ENCODE results near the gene RPTOR.

RPTOR gene

GRCh38 chr17:80976701-80977100 lies 432.1 kb downstream of the RPTOR start:
- Histone ChIP-seq H4K20me1 (ENCODE audit: insufficient read depth, low read length) (no peaks in the 10 kb centered on the region), H3K27ac (ENCODE audit: low read depth, low read length, poor library complexity, severe bottlenecking) (no peak overlapping the region), H3K9ac (ENCODE audit: low read length) (no peak overlapping the region), H3K36me3 (ENCODE audit: insufficient read depth, low read length) (no peaks in the 10 kb centered on the region), H3K9me2 (ENCODE audit: low read depth, low read length) (no peaks in the 10 kb centered on the region), H3K79me2 (ENCODE audit: insufficient read depth, low read length) (no peaks in the 10 kb centered on the region), H3K4me3 (ENCODE audit: low read depth, low read length, poor library complexity, severe bottlenecking) (no peak overlapping the region), H2AFZ (ENCODE audit: low read length) (no peak overlapping the region), H3K9me3 (ENCODE audit: low read length) (no peaks in the 10 kb centered on the region), H3K27me3 (ENCODE audit: insufficient read depth, low read length) (peaks cover 8% of the 10 kb centered on the region; the same call in 1 of the 2 replicates), H3K4me2 (ENCODE audit: low read length) (no peak overlapping the region), H3K4me1 (ENCODE audit: insufficient read depth, low read length, severe bottlenecking) (no peaks in the 10 kb centered on the region), H3F3A (ENCODE audit: insufficient read depth, low read length) (no peaks in the 10 kb centered on the region)
- TF ChIP-seq, protein P1, sequence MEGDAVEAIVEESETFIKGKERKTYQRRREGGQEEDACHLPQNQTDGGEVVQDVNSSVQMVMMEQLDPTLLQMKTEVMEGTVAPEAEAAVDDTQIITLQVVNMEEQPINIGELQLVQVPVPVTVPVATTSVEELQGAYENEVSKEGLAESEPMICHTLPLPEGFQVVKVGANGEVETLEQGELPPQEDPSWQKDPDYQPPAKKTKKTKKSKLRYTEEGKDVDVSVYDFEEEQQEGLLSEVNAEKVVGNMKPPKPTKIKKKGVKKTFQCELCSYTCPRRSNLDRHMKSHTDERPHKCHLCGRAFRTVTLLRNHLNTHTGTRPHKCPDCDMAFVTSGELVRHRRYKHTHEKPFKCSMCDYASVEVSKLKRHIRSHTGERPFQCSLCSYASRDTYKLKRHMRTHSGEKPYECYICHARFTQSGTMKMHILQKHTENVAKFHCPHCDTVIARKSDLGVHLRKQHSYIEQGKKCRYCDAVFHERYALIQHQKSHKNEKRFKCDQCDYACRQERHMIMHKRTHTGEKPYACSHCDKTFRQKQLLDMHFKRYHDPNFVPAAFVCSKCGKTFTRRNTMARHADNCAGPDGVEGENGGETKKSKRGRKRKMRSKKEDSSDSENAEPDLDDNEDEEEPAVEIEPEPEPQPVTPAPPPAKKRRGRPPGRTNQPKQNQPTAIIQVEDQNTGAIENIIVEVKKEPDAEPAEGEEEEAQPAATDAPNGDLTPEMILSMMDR (IDR thresholded peaks at IDR 0.05; ENCODE audit: low read length): no peak
- no peak for TF ChIP-seq EZH2 (IDR thresholded peaks at IDR 0.05; ENCODE audit: borderline replicate concordance, low read length)

DNA sequence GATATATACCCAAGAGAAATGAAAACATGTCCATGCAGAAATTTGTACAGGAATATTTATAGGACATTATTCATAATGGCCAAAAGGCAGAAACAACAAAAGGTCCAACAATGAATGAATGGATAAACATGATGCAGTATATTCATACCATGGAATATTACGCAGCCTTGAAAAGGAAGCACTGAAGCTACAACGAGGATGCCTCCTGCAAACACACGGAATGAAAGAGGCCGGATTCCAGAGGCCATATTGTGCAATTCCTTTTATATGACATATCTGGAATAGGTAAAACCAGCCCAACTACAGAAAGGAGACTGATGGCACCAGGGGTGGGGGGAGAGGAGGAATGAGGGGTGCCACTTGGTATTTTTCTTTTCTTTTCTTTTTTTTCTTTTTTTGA lies 432.5 kb downstream of the RPTOR start:
- H3K27me3 ChIP-seq (ENCODE audit: insufficient read depth, low read length): peaks cover 8% of the 10 kb centered on the region; the same call in 1 of the 2 replicates

DNA sequence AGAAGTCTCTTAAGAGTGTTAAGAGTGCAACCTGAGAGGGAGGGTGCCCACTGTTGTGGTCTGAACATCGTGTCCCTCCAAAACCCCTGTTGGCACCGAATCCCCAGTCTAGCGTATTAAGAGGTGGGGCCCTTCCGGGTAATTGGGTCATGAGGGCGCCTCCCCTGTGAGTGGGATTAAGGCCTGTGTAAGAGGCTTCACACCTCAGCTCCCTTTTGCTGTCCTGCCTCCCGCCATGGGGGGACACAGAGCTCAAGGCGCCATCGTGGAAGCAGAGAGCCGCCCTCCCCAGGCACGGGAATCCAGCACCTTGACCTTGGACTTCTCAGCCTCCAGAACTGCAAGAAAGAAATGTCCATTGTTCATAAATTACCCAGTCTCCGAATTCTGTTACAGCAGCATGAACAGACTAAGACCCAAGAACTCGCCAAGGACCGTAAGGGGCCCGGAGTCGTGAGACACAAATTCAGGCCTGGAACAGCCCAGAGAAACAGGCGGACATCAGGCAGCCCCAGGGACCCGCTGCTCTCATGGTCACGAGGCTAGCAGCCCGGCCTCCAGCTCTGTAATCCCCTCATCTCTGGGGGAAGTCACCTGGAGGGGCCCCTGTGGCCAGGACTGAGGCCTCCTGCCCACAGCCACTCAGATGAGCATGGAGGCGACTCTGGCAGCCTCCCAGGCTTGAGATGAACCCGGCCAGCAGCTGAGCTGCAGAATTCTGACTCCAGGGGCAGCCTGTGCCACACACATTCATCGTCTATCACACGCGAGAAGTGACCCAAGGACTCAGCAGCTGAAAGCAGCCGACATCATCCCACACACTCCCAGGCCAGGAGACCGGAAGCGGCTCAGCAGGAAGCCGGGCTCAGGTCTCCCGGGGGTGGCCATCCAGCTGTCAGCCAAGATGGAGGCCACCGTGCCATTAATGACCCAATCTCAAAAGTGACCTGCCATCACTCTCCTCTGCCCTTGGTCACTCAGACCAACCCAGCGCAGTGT lies 434.2 kb downstream of the RPTOR start:
- H3K36me3 ChIP-seq (ENCODE audit: insufficient read depth, low read length): no peaks in the 10 kb centered on the region
- H3K9ac ChIP-seq (ENCODE audit: low read length): no peak overlapping the region
- no peaks in the 10 kb centered on the region for H3K79me2 ChIP-seq (ENCODE audit: insufficient read depth, low read length)
- H3K4me1 ChIP-seq (ENCODE audit: insufficient read depth, low read length, severe bottlenecking): no peaks in the 10 kb centered on the region
- no peak overlapping the region for H3K4me2 ChIP-seq (ENCODE audit: low read length)
- TF ChIP-seq, protein P1 (IDR thresholded peaks at IDR 0.05; ENCODE audit: low read length): no peak
- TF ChIP-seq EZH2 (IDR thresholded peaks at IDR 0.05; ENCODE audit: borderline replicate concordance, low read length): no peak
- no peaks in the 10 kb centered on the region for H4K20me1 ChIP-seq (ENCODE audit: insufficient read depth, low read length)
- no peak overlapping the region for H3K4me3 ChIP-seq (ENCODE audit: low read depth, low read length, poor library complexity, severe bottlenecking)
- H3K9me3 ChIP-seq (ENCODE audit: low read length): no peaks in the 10 kb centered on the region
- H3F3A ChIP-seq (ENCODE audit: insufficient read depth, low read length): no peaks in the 10 kb centered on the region
- peaks cover 8% of the 10 kb centered on the region; the same call in 1 of the 2 replicates for H3K27me3 ChIP-seq (ENCODE audit: insufficient read depth, low read length)
- H3K9me2 ChIP-seq (ENCODE audit: low read depth, low read length): no peaks in the 10 kb centered on the region
- no peak overlapping the region for H2AFZ ChIP-seq (ENCODE audit: low read length)
- H3K27ac ChIP-seq (ENCODE audit: low read depth, low read length, poor library complexity, severe bottlenecking): no peak overlapping the region

More for the DNA sequence above, 432.5 kb downstream of the RPTOR start:
- H3K4me2 ChIP-seq (ENCODE audit: low read length): no peak overlapping the region
- H3K9ac ChIP-seq (ENCODE audit: low read length): no peak overlapping the region
- no peaks in the 10 kb centered on the region for H4K20me1 ChIP-seq (ENCODE audit: insufficient read depth, low read length)
- no peak overlapping the region for H2AFZ ChIP-seq (ENCODE audit: low read length)
- H3K36me3 ChIP-seq (ENCODE audit: insufficient read depth, low read length): no peaks in the 10 kb centered on the region
- H3K9me3 ChIP-seq (ENCODE audit: low read length): no peaks in the 10 kb centered on the region
- TF ChIP-seq EZH2 (IDR thresholded peaks at IDR 0.05; ENCODE audit: borderline replicate concordance, low read length): no peak
- TF ChIP-seq, protein P1 (IDR thresholded peaks at IDR 0.05; ENCODE audit: low read length): no peak
- no peak overlapping the region for H3K27ac ChIP-seq (ENCODE audit: low read depth, low read length, poor library complexity, severe bottlenecking)
- H3K4me3 ChIP-seq (ENCODE audit: low read depth, low read length, poor library complexity, severe bottlenecking): no peak overlapping the region
- no peaks in the 10 kb centered on the region for H3K79me2 ChIP-seq (ENCODE audit: insufficient read depth, low read length)
- H3K4me1 ChIP-seq (ENCODE audit: insufficient read depth, low read length, severe bottlenecking): no peaks in the 10 kb centered on the region
- H3K9me2 ChIP-seq (ENCODE audit: low read depth, low read length): no peaks in the 10 kb centered on the region
- no peaks in the 10 kb centered on the region for H3F3A ChIP-seq (ENCODE audit: insufficient read depth, low read length)

Measured in OCI-LY1 (cell line).